Smooth muscle cell (in vitro differentiated cells): ENCODE data around the gene EBF3. TPM values are rescaled to one million over a fixed set of nuclear protein-coding genes. Genes with fewer than 3 reads are reported as not detected.

ENCODE experiments used
- DNase-seq: peaks from one replicate; lab custom pipeline; 2025; ENCODE audit not compliant: unreplicated experiment; lab: John Stamatoyannopoulos, UW
- H2AFZ ChIP-seq: fragments of 200-600 bp; sonication (generic); 2 replicates; pipeline ENCODE4 v1.6.0; 2016; ENCODE audit warnings: antibody characterized with exemption, low read depth, mild to moderate bottlenecking
- H3F3A ChIP-seq: fragments of 200-600 bp; sonication (generic); 2 replicates; pipeline ENCODE4 v1.6.0; 2017; ENCODE audit warnings: antibody characterized with exemption, low read depth
- H3K27ac ChIP-seq: fragments of 200-600 bp; sonication (generic); 2 replicates; pipeline ENCODE4 v1.5.1; 2016; ENCODE audit warnings: low read depth, mild to moderate bottlenecking
- H3K27me3 ChIP-seq: fragments of 200-600 bp; sonication (generic); 2 replicates; pipeline ENCODE4 v1.6.1; 2016; ENCODE audit warnings: low read depth, mild to moderate bottlenecking
- H3K36me3 ChIP-seq: fragments of 200-600 bp; sonication (generic); 2 replicates; pipeline ENCODE4 v1.5.1; 2016; ENCODE audit warnings: low read depth
- H3K4me1 ChIP-seq: fragments of 200-600 bp; sonication (generic); 2 replicates; pipeline ENCODE4 v1.5.1; 2016; ENCODE audit warnings: low read depth
- H3K4me2 ChIP-seq: fragments of 200-600 bp; sonication (generic); 2 replicates; pipeline ENCODE4 v1.6.0; 2016; ENCODE audit warnings: mild to moderate bottlenecking
- H3K4me3 ChIP-seq: fragments of 200-600 bp; sonication (generic); 2 replicates; pipeline ENCODE4 v1.5.1; 2016; ENCODE audit warnings: mild to moderate bottlenecking
- H3K79me2 ChIP-seq: fragments of 200-600 bp; sonication (generic); 2 replicates; pipeline ENCODE4 v1.6.0; 2016; ENCODE audit warnings: low read depth, mild to moderate bottlenecking
- H3K9ac ChIP-seq: fragments of 200-600 bp; sonication (generic); 2 replicates; pipeline ENCODE4 v1.6.0; 2016; ENCODE audit warnings: low read depth
- H3K9me3 ChIP-seq: fragments of 200-600 bp; sonication (generic); replicated peaks from 2 replicates; pipeline ENCODE4 v1.5.1; 2016; ENCODE audit warnings: low read depth
- H4K20me1 ChIP-seq: fragments of 200-600 bp; sonication (generic); 2 replicates; pipeline ENCODE4 v1.6.0; 2016; ENCODE audit warnings: low read depth
- WGBS: methylation state at CpG from one replicate; pipeline ENCODE4 v1.1.7; 2016; ENCODE audit warnings: low lambda C conversion rate; 5-methylcytosine and 5-hydroxymethylcytosine counted together
- polyA plus RNA-seq: library from polyadenylated mRNA; unstranded; fragments of >200 nt; fragmentation: Nextera tagmentation; extraction: Ambion mirVana; gene quantifications from 2 replicates; pipeline ENCODE4 v1.2.1, GENCODE V29; 2016
- total RNA-seq: library from RNA; depleted of rRNA; stranded (reverse); fragments of >200 nt; gene quantifications from 2 replicates; pipeline ENCODE4 v1.2.3, GENCODE V29; 2014
- TF ChIP-seq, protein P1 (sequence below): fragments of 200-600 bp; sonication (generic); IDR thresholded peaks from 2 replicates; pipeline ENCODE4 v1.5.1; 2017; ENCODE audit warnings: borderline replicate concordance, mild to moderate bottlenecking, antibody characterized with exemption; ENCODE audit not compliant: insufficient read depth, poor library complexity, severe bottlenecking

EBF3 gene
- total and polyA plus RNA-seq, 2 experiments from 2014 or later = not detected

GRCh38 chr10:130010653-130011052 is 46.6 kb upstream of the EBF3 start:
- Histone ChIP-seq H3F3A (no peaks in the 10 kb centered on the region), H3K4me3 (no peak overlapping the region), H3K27me3 (peaks cover 14% of the 10 kb centered on the region), H4K20me1 (no peaks in the 10 kb centered on the region), H2AFZ (no peak overlapping the region), H3K4me1 (no peaks in the 10 kb centered on the region), H3K36me3 (no peaks in the 10 kb centered on the region), H3K79me2 (no peaks in the 10 kb centered on the region), H3K9me3 (no peaks in the 10 kb centered on the region), H3K4me2 (no peak overlapping the region), H3K27ac (no peak overlapping the region), H3K9ac (no peak overlapping the region)
- DNase-seq = no peak
- 89% methylated on average over 6 of the region's 6 CpGs for WGBS
- TF ChIP-seq, protein P1, sequence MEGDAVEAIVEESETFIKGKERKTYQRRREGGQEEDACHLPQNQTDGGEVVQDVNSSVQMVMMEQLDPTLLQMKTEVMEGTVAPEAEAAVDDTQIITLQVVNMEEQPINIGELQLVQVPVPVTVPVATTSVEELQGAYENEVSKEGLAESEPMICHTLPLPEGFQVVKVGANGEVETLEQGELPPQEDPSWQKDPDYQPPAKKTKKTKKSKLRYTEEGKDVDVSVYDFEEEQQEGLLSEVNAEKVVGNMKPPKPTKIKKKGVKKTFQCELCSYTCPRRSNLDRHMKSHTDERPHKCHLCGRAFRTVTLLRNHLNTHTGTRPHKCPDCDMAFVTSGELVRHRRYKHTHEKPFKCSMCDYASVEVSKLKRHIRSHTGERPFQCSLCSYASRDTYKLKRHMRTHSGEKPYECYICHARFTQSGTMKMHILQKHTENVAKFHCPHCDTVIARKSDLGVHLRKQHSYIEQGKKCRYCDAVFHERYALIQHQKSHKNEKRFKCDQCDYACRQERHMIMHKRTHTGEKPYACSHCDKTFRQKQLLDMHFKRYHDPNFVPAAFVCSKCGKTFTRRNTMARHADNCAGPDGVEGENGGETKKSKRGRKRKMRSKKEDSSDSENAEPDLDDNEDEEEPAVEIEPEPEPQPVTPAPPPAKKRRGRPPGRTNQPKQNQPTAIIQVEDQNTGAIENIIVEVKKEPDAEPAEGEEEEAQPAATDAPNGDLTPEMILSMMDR = no peak

DNA sequence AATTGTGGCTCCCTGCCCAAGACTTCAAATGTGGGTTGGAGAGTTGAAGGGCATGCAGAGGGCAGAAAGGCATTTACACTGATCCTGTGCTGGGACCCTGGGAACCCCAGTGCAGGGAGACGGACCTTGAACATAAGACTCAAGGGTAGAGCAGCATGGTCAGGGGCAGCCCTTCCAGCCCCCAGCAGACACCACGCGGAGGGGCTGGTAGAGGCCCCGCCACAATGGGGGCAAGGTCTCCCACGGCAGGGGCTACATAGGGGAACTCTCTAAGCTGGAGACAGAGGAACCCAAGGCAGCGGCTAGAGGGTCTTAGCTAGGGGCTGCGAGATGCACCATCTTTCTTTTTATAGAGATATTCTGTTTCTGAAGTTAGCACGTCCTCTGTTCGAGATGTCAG is 45.2 kb upstream of the EBF3 start:
- Histone ChIP-seq H3K27ac (no peak overlapping the region), H3K9ac (no peak overlapping the region), H3K4me3 (no peak overlapping the region), H3F3A (no peaks in the 10 kb centered on the region), H3K79me2 (no peaks in the 10 kb centered on the region), H3K4me1 (no peaks in the 10 kb centered on the region), H4K20me1 (no peaks in the 10 kb centered on the region), H3K4me2 (no peak overlapping the region), H2AFZ (no peak overlapping the region), H3K9me3 (no peaks in the 10 kb centered on the region), H3K27me3 (peaks cover 14% of the 10 kb centered on the region), H3K36me3 (no peaks in the 10 kb centered on the region)
- TF ChIP-seq, protein P1 = no peak
- 88% methylated on average over 9 of the region's 9 CpGs for WGBS
- no peak for DNase-seq

DNA sequence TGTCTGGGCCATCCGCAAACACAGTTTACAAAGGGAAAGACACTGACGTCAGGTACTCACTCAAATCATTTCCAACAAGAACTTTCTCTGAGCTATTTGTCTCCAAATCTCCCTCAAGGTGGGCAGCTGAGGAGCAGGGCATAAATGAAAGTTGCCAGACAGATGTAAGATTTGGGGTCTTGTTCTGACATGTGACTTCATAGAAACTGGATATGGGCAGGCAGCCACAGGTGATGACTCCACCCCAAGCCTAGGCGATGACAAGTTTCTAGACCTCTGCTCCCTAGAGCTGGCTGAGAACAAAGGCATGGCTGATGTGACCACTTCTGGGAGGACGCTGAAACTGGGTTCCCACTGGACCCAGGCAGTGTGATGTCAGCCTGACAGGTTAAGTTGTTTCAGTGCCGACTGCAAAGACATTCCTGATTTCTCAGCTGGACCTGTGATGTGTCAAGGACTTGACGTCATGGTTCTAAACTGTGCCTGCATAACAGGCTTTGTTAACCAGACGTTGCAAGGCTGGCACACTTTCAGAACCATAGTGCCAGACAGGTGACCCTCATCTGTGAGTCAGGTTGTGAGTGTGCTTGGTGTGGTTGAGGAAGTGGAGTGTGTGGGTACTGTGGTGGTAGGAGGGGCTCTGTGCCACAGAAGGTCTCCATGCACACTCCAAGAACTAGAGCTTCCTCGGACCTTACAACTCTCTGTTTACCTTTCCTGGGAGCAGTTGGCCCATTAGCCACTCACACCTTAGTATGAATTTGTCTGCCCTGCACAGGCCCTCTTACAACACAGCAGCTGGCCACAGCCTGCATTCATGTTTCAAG is 39.9 kb upstream of the EBF3 start:
- no peak for DNase-seq
- H3K9ac ChIP-seq = no peak overlapping the region
- no peak overlapping the region for H3K27ac ChIP-seq
- H3K4me2 ChIP-seq = no peak overlapping the region
- 86% methylated on average over 8 of the region's 8 CpGs for WGBS
- H3K27me3 ChIP-seq = peaks cover 14% of the 10 kb centered on the region
- no peaks in the 10 kb centered on the region for H4K20me1 ChIP-seq
- H3K79me2 ChIP-seq = no peaks in the 10 kb centered on the region
- no peaks in the 10 kb centered on the region for H3K4me1 ChIP-seq
- TF ChIP-seq, protein P1 = no peak
- no peak overlapping the region for H2AFZ ChIP-seq
- H3K36me3 ChIP-seq = no peaks in the 10 kb centered on the region
- no peak overlapping the region for H3K4me3 ChIP-seq
- H3F3A ChIP-seq = no peaks in the 10 kb centered on the region
- no peaks in the 10 kb centered on the region for H3K9me3 ChIP-seq

- no peaks in the 10 kb centered on the region for H3K4me1 ChIP-seq
- H4K20me1 ChIP-seq = no peaks in the 10 kb centered on the region
- H3K27me3 ChIP-seq = peaks cover 14% of the 10 kb centered on the region
- no peak for DNase-seq
- H2AFZ ChIP-seq = no peak overlapping the region
- 88% methylated on average over 9 of the region's 9 CpGs for WGBS
- TF ChIP-seq, protein P1 = no peak
- no peak overlapping the region for H3K27ac ChIP-seq
- H3K79me2 ChIP-seq = no peaks in the 10 kb centered on the region
- H3K4me3 ChIP-seq = no peak overlapping the region
- no peaks in the 10 kb centered on the region for H3F3A ChIP-seq
- no peak overlapping the region for H3K9ac ChIP-seq
- no peak overlapping the region for H3K4me2 ChIP-seq
- H3K36me3 ChIP-seq = no peaks in the 10 kb centered on the region
- H3K9me3 ChIP-seq = no peaks in the 10 kb centered on the region
These were observed 39.1 kb upstream of the EBF3 start for GRCh38 chr10:130003166-130003565.
